GM18499 (cell line): Measurements from ENCODE around the gene PRKN.

Experiments used
- ATAC-seq: cut with Tn5 transposase; IDR thresholded peaks from one replicate; pipeline ENCODE4 v1.9.1; 2021; ENCODE audit warnings: moderate number of reproducible peaks; ENCODE audit not compliant: insufficient read depth, unreplicated experiment

Gene PRKN

DNA sequence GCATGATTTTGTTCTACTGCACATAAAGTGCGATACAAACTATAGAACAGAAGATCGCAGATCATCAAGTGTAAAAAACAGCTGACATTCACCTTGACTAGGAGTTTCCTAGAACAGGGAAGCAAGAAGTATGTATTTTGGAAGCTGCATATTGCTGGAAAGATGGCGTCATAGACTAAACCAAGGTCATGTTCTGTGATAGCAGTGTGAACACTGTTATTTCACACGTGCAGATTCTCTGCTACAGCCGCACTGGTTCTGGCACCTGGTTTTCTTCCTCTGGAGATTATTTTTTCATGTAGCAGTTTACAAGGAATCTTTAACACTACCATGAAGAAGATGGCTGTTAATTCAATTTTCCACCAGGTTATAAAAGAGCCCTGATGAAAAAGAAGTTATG lies 681.2 kb downstream of the PRKN start:
- no peak for ATAC-seq

DNA sequence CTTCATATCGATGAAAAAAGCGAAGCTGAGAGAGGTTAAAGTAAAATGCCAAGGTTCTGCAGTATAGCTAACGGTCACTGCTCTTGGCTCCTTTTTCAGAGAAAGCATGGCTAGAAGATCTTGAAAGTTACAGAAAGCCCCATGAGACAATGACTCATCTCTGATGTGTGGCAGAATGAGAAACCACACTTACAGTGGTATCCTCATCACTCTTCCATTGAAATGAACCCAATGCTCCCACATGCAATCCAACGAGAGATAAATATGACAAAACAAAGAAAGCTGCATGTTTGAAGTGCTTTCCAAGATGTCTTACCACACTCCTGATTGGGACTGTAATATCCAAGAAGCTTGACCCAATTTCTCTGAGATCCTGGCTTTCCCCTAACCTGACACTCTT lies 694.9 kb downstream of the PRKN start:
- ATAC-seq = no peak

DNA sequence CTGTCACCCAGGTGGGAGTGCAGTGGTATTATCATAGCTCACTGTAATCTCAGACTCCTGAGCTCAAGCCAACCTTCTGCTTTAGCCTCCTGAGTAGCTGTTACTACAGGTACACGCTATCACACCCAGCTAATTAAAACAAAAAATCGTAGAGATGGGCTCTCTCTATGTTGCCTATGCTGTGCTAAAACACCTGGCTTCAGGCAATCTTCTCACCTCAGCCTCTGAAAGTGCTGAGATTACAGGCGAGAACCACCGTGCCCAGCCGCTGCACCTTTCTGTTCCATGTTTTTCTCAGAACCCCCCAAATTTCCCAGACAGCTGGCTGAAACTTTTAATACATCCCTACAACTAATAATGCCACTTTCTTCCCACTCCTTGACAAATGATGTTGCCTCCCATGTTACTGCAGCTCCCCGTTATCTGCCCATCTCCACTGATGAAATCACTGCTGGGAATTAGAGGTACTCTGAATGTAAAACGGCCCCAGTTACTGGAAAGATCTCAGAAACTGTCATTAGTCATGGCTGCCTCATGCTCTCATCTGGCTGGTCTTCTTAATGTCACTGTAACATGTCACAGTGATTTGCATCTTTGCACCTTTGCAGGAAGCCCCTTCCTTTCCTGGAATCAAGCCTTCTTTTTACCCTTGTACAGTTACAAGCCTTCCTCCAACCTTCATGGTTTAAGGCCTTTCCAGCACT lies 697.5 kb downstream of the PRKN start:
- no peak for ATAC-seq

DNA sequence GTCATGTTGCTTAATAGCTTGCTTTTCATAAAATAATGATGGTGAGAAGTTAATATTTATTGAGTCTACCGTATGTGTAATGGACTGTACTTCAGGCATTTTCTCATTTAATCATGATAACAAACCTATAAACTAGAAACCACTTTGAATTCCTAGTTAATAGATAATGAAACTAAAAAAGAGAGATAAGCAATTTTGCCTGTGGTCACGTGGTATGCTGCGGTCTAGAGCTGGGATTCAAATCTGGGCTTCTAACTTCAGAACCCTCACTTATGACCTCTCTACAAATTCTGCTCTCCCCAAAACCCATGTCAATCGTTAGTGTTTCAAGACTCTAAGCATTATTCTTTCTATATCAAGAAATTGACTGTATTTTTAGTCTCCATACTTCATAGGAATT lies 700.7 kb downstream of the PRKN start:
- no peak for ATAC-seq

DNA sequence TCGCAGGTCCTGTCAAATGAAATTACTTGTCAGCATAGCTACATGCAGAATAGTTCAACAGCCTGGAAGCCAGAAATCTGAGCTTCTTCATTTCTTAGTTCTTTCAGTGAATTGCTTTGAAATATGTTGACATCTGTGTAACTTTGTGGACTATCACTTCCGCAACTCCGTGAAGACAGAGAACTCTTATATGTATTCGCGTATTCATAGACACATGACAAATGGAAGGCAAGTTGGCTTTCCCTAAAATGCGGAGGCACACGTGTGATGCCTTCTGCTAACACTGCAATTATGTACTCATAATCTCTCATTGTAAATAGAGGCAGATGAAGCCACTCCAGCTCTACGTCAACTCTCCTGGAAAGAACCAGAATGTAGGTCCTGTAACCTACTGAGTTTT lies 701.5 kb downstream of the PRKN start:
- no peak for ATAC-seq

DNA sequence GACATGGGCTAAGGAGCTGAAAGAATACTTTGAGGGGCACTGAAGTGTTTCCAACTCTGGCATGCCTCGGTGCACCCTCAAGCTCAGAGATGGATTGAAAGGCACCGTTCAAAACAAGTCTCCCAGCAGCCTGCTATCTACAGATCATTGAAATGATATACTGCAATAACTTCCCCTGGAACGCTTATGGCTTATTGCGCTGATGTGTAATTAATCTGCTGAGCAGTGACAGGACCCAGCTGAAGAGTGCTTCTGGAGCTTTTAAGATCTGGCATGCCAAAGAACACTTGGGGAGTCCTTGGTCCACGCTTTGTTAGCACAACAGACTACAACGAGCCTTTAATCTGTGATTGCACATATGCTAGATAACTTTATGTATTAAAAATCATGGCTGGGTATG lies 708.2 kb downstream of the PRKN start:
- ATAC-seq = no peak

DNA sequence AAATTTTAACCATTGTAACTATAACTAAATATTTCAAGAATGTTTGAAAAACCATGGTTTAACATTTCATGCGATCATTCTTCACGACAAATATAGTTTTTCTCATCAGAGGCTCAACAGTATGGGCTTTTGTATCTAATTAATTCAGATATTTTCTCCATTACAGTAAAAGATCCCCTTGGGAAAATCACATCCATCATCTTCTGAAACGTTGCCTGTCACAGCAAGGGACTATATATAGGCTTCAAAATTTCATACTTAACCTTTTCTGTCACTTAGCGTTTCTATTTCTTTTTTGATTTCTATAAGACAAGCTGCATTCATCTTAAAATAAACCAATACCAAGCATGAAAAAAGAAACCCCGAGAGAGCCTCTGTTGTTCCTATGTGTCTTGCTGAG lies 710.0 kb downstream of the PRKN start:
- no peak for ATAC-seq

DNA sequence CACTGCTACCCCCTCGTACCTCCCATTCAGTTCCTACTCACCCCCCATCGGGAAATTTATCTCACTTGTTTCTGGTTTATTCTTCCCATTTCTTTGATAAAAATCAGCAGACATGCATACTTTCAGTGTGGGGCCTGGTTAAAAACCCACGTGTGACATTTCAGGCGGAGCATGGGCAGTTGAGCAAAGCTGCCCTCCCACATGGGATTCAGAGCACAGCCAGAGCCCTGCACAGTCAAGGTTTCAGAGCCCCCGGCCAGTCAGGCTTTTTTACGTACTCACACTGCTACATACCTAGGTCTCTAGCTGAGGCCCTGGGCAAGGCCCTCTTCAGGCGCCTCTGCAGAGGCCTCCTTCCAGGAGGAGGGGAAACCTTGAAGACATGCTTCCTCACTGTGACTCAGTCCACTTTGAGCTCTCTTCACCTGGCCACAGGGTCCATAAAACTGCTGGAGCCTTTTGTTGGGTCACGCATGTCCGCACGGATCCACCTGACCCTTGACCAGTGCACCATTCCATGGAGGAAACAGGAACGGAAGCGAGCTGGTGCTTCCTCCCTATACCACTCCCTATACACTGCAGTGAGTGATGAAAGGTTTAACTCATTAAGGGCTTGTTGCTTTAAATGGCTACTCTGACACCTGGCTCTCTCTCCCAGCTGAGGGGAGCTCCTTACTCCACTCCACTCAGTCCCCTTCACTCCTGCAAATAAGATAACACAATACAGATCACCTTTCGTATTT lies 713.3 kb downstream of the PRKN start:
- ATAC-seq = no peak

DNA sequence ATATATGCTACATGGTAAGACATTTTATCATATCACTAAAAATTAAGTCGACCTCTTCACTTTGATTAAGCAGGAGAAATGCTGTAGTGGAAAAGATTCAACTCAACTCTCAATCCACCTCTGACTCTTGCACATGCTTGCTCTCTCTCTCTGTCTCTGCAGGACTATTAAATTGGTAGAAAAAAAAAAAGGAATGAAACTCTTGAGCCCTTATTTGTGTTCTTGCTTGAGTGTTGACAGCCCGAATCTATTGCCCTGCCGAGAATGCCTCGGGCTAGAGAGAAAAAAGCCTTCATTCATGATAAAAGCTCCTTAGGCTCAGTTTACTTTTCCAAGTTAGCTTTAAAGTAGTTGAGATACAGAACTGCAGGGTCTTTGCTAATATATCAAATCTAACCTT lies 722.2 kb downstream of the PRKN start:
- no peak for ATAC-seq

DNA sequence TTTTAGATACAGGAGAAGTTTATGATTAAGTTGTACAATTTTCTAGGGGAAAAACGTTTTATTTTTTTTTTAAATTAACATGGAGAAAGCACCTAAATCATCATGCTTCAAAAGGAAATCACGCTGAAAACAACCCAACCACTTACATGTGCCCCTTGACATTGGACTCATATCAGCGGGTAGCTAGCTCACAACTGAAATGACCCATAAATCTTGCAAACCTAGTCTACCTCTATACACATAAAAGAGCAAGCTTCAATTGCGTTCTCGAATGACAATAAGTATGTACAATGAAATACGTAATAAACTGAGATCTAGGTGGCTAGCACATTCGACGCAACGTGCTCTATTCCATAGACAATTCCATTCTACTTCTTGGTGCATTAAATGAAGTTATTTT lies 730.8 kb downstream of the PRKN start:
- ATAC-seq = no peak

DNA sequence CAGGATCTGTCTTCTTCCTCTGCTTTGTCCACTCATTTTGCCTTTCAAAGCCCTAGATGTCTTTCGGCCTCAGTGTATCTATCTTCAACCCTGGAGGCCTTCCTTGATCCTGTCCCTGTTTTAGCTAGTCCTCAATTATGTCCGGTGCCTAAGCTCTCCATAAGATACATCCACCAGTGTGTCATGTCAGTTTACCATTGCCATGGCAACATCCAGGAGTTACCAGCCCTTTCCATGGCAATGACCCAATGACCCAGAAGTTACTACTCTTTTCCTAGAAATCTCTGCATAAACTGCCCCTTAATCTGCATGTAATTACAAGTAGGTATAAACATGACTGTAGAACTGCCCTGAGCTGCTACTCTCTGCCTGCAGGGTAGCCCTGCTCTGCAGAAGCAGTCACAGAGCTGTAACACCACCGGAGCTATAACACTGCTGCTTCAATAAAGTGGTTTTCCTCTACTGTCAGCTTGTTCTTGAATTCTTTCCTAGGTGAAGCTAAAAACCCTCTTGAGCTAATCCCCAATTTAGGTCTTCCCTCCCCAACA lies 741.6 kb downstream of the PRKN start:
- ATAC-seq = no peak

DNA sequence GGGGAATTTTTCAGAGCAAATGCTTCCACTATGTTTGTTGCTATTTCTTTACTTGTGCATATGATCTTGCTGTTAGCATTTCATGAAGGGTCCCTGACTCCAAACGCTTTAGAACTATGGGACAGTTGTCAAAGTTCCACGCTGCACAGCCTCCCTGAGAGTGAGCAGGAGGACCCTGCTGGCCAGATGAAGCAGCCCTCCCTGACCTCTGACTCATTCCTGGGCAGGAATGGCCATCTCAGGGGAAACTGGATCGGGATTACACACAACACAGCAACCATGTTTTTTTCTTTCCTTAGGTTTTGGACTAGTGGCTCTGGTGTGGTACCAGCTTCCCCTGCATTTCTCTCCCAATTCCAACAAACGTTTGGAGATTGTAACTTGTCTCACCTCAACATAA lies 742.9 kb downstream of the PRKN start:
- no peak for ATAC-seq

DNA sequence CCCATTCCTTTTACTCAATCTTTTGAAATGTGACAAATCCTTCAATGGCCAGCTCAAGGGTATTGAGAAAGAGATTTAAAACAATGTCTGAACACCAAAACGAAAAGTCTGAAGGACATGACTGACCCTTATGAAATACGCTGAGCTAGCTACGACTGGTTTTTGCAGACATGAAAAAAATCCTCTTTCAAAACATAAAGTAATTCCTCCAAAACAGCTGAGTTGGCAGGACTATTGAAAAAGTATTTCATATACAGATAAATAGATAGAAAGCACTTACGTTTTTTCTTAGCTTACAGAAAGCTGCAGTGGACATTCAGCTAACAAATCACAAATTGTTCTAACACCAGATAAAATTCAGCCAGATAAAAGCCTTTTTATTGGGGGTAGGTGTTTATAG lies 751.0 kb downstream of the PRKN start:
- ATAC-seq = no peak

DNA sequence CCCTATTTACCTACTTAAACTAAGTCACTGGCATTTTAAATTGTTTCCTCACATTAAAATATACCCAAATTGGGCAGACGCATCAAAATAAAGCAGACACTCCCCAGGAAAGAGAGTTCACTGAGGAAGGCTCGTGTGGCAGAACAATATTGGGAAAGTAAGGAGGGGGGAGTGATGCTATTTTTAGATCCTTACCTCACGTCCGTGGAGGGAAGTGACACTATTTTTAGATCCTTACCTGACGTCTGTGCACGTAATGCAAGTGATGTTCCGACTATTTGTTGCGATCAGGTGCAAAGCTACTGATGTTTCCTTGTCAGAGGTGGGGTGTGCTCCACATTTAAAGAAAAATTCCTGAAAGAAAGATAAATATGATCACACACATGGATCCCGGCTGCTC lies 754.5 kb downstream of the PRKN start:
- ATAC-seq = no peak

DNA sequence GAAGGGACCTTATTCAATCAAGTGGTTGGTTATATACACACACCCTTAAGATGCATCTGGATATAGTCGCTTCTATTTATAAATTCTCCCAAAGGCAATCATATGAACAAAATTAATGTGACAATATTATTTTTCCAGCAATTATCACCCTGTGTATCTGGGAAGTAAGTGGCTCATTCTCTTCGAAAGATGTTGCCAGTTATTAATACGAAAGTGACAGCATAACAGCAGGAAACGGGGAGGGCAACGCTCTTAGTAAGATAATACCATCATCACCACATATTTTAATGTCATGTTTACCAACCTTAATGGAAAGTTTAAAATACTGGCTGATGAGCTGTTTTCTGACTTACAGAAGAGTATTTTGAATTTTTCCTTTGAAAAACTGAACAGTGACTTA lies 756.5 kb downstream of the PRKN start:
- ATAC-seq = no peak

DNA sequence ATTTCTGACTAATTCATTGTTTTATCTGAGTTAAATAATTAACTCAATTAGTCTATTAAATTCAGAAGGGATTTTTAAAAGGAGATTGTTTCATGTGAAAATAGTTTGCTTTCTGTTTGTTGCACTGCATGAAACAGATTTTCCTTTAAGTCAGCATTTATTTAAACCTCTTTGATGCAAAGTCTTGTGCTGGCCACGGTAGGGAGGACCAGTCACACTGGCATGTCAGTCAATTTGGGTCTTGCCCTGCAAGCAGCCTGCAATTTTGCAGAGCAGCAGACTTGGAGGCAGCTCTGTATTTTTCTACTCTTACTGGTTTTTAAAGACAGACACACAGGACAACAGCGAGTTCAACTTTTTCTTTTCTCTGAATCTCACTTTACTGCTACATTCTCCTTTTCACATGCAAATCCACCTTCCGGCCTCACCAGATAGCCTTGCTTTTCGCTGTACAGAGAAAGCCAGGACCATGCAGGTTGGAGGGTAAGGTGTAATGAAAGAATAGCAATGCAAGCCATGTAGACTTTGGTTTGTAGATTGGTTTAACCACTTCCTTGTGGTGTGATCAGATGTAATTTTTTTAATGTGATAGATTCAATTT lies 763.8 kb downstream of the PRKN start:
- no peak for ATAC-seq

DNA sequence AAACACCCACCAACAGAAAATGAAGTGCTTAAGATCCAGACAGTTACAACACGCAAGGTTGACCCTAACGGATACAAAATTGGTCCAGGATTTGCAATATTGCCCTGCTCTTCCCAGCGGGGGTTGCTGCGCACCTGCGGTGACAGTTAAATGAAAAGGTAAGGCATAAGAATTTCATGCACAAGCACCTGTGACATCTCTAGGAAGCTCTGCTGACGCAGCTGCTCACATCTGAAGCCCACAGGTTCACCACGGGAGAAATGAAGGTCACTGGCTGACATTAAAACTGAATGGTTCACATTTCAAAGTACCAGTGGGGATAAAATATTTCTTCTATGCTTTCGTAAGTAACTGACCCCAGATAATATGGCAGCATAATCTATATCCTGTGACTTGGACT lies 764.4 kb downstream of the PRKN start:
- ATAC-seq = no peak

DNA sequence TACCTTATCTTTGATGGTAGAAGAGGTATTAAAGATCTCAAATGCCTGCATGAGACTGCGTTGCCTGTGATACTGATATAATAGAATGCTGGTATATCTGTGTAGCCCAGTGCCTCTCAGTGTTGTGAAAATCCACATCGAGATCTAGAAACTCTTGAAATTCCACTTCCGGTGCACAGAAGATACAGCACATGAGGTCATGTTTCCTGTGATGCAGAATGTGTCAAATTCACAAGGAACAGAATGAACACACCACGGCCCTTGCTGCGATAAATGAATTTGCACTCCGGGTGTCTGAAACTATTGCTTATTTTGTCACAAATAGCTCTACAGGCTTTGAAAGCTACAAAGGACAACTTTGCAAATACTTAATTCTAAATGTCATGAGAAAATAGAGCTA lies 765.8 kb downstream of the PRKN start:
- ATAC-seq = no peak

DNA sequence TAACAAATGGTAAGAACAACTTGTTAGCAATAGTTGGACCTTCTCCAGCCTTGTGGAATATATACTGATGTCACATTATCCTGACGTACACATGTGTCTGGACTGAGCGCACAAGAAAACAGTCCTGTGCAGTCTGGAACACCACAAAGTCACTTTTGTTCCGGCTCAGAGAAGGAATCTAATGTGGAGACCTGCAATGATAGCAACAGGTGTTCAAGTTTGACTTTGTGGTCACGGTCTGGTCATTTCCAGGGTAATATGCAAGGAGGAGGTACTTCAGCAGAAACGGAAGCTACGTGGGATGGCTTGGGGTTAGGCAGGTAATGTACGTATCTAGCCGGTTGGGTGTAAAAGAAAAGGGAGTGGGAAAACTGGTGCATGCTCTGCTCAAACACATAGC lies 766.5 kb downstream of the PRKN start:
- ATAC-seq = no peak

DNA sequence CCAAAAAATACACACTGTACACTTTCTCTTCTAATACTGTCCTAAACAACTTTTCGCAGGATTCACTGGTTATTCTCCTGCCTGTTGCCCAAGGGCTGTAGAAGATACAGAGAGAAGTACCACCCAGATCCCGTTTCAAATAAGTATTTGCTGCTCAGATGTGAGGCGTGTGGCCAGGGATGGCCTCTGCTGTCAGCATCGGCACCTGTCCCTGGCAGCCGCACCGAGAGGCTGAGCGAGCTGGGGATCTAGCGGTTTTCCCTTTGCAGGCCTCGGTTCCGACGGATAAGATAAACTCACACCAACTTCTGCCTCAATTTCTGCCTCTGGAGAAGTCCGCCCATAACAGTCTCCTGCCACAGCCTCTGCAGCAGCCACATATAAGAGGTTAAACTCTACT lies 768.5 kb downstream of the PRKN start:
- no peak for ATAC-seq

DNA sequence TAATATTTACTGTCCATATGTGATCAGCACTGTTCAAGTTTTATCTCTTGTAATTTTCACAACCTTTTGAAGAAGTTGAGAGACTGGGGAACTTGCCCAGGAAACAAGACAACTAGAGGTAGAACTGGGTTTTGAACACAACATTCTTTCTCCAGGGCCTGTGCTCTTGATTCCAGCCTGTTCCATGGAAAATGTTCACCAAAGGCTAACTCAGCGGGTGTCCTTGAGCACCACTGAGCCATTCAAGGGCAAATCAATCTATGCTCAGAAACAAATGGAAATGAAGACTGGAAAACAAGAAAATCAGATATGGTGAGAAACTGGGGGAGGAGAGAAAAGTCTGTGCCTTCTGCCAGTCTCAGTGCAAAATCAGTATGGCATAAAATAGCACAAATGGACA lies 771.5 kb downstream of the PRKN start:
- ATAC-seq = no peak
